H54 (cell line): Measurements from ENCODE around the gene WDR83.
"Not testable (repeated sequence)": the region's sequence is repeated elsewhere in the genome, so short reads cannot be mapped to it uniquely, and the experiment has no call there.

ENCODE experiments used
- DNase-seq: peaks from one replicate; pipeline ENCODE4 v3.0.0; 2011; ENCODE audit warnings: low spot score, mixed read lengths; ENCODE audit not compliant: insufficient read length
- FAIRE-seq: peaks from 3 replicates; lab custom pipeline; 2011; peaks lifted over from hg19 to GRCh38; lab: Jason Lieb, UNC
- POLR2A ChIP-seq: IDR thresholded peaks from 2 replicates; pipeline ENCODE4 v1.6.1; 2011; ENCODE audit warnings: low read depth, mild to moderate bottlenecking, low read length

The WDR83 gene

DNA sequence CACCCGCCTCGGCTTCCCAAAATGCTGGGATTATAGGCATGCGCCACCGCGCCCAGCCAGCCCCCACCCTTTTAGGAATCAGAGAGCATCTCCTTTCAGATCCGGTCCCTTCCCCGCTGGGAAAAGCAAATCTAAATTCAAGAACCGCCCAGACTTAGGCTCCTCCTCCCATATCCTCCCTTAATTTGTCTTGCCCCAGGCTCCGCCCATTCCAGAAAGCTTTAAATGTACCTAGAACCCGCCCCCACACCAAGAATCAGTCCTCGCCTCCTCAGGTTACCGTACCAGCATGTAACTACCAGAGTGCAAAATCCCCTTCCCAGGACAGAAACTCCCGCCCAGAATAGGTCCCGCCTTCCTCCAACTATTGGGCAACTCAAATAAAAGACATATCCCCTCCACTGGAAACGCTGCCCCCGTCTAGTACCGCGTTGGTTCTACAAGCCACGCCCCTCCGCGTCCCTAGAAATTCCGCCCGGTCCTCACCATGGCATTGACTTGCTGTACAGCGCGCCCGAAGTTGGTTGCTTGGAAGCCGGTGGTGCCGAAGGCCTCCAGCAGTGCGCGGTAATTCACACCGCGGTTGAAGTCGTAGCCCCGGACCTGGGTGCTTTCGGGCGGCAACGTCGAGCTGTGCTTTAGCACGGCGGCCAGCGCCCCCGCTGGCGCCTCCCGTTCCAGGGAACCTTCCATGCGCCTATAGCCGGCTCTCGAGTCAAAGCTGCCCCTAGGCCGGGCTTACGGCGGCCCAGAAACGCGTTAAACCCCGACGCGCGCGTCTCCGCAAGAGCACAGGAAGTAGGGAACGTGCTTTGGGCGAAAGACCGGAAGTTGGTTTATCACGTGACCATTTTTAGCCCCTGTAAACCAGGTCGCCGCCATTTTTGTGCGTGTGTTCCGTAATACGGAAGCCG is 14.7 kb downstream of the WDR83 start, which contains the start of gene DHPS:
TSS of gene DHPS (minus strand) at position 807 of the 914 bp plus-strand sequence. CDS start at position 693, 114 bp downstream.
- DNase-seq (peak; percentile 84), FAIRE-seq (peak; percentile 30)
- peak; percentile 71 for TF ChIP-seq POLR2A

DNA sequence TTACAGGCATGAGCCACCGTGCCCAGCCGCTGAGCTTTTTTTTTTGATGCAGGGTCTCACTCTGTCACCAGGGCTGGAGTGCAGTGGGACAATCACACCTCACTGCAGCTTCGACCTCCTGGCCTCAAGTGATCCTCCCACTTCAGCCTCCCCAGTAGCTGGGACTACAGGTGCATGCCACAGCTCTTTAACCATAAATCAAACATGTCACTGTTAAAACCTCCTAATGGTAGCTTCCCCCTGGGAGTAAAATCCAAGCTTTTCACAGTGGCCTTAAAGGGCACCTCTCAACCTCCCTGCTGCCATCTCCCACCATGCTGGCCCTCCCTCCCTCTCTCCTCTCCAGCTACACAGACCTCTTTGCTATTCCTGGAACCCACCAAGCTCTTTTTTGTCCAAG is 19.2 kb downstream of the WDR83 start:
- no peak for FAIRE-seq
- no peak for TF ChIP-seq POLR2A
- no peak for DNase-seq

DNA sequence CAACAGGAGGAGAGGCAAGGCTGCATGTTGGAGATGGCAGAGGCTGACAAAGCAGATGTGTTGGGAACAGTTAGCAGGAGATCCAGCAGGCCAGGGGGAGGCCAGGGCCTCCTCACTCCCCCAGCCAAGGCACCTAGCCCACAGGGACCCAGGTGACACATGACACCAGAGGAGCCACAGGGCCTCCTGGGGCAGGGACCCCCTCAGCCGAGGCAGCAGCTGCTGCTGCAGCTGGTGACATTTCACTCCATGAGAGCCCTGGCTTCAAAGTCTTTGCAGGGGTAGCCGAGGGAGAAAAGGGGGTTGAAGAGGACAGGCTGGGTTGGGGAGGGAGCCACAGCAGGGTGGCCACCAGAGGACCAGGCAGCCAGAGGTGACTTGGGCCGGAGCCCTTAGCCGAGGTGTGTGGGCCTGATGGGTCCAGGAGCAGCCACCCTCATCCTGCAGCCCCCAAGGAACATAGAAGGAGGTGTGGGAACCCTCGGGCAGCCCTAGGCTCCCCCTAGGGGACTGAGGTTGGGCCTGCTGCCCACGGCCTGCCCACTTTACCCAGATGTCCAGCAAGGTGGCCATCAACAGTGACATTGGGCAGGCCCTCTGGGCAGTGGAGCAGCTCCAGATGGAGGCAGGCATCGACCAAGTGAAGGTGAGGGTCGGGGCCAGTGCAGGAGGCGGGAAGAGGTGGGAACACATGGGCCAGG is 21.0 kb downstream of the WDR83 start, which contains the start of gene GNG14:
TSS of gene GNG14 (plus strand) at position 503 of the 701 bp plus-strand sequence. CDS start at position 554, 51 bp downstream.
- TF ChIP-seq POLR2A = no peak
- DNase-seq = no peak
- FAIRE-seq = no peak

DNA sequence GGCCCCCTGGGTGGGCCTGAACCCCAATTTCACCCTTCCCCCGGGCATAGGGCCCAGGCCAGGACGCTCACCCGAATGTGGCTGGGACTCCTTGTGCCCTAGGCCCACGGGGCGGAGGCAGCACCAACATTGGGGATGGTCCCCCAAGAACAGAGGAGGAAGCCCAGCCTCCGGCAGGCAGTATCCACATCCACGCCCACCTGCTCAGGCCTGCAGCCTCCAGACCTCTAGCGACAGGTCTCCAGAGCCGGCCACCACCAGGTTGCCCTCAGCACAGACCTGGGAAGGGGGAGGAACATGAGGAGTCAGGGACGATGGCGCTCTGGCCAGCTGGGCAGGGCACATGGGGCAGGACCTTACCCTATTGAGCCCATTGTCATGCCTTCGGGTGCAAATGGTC is 22.4 kb downstream of the WDR83 start:
- no peak for TF ChIP-seq POLR2A

DNA sequence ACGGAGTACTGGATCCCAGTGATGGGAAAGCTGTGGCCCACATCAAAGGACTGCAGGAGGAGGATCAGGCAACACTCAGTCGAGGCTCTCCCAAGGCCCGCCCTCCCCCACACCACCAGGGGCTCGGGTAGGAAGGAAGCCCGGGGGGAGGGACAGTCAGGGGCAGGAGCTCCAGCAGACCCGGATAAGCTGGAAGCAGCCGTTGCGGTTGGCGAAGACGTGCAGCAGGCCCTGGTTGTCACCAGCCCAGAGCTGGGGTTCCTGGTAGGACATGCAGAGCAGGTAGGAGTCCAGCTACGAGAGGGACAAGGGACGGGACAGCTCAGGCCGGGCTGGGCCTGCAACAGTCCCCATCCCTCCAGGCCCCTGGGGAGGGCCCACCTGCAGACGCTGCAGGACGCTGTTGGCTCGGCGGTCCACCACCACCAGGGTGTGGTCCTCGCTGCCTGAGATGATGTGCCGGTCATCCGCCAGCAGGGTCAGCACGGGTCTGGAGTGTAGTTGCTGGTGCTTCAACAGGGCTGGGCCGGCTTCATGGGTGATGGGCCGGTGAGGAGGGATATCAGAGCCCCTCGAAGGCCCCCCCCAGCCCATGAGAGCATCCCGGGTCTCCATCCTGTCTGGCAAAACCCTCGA is 23.1 kb downstream of the WDR83 start:
- no peak for TF ChIP-seq POLR2A
- DNase-seq = no peak
- FAIRE-seq = no peak

More for the DNA sequence above, 22.4 kb downstream of the WDR83 start:
- FAIRE-seq (no peak), DNase-seq (no peak)

DNA sequence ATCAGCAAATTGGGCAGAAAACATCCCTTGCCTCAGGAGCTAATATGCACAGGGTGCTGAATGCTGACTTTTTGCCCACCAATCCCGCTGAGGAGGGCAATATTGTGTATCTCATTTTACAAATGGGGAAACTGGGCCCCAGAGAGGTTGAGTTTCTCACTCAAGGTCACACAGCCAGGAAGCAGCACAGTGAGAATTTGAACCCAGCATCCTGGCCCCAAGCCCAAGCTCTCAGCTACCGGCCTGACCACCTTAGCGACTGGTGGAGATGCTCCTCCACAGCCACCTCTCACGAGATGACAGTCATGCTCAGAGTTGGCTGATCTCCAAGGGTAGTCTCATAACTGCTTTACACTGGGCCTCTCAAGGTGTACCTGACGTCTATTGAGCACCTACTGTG is 26.4 kb downstream of the WDR83 start:
- DNase-seq = no peak
- no peak for FAIRE-seq
- TF ChIP-seq POLR2A = no peak

DNA sequence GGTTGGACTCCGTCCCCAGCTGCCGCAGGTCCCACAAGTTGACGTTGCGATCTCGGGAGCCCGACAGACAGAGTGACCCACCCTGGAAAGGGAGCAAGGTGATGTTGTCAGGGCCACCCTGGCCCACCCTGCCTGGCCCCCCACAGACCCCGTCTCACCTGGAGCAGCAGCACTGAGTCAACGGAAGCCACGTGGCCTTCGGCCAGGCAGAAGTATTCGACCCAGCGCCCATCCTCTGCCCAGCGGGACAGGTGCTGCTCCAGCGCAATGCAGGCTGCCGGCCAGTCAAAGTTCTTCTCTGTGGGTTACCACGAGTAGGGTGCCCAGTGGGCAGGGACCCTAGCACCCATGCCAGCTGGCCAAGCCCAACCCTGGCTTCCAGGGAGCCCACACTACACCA is 28.0 kb downstream of the WDR83 start:
- no peak for FAIRE-seq
- no peak for TF ChIP-seq POLR2A
- no peak for DNase-seq

DNA sequence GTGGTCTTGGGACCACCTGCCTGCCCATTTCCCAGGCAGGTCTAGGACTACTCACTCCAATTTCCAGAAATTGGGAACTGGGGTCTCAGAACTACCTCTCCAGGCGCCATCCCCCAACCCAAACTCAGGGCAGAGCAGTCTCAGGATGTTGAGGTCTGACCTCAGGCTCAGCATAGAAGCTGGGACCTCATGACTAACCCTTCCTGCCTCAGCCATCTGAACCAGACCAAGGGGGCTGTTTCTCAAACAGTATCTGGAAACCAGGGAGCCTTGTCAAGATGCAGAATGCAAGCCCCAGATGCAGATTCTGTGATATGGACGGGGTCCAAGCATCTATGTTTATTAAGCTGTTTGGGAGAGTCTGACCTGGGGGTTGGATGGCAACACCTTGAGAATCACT is 28.5 kb downstream of the WDR83 start:
- TF ChIP-seq POLR2A = no peak
- no peak for FAIRE-seq
- DNase-seq = no peak

DNA sequence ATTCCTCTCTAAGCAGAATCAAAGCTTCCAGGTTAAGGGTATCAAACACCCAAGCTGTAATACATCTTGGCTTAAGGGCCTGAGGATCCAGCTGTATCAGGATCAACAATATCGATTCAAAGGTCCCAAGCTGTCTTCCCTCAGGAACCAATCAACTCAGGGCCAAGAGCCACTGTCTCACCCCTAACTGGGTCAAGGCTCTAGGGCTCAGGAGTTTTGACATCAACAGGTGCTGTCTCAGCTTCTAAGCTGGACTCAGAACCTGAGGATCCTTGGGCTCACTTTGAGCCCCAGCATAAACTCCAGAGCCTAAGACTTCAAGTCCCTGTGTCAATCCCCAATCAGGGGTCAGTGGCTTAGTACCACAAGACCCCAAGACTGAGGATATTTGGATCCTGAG is 28.9 kb downstream of the WDR83 start:
- no peak for FAIRE-seq
- TF ChIP-seq POLR2A = no peak
- DNase-seq = no peak

DNA sequence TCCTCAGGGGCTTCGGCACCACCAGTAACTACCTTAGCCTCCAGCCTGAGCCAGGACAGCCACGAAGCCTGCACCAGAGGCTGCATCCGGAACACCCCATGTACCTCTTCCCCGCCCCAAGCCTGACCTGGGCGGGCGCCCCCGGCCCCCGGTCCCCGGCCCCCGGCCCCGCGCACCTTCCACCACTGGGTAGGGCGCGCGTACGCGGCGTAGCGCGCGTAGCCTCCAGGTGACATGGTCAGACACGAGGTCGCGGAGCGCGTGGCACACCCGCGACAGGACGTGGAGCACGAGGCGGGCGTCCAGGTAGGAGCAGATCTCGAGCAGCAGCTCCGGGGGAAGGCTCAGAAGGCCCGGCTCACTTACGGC is 29.4 kb downstream of the WDR83 start:
- no peak for DNase-seq
- TF ChIP-seq POLR2A = no peak
- FAIRE-seq = no peak

DNA sequence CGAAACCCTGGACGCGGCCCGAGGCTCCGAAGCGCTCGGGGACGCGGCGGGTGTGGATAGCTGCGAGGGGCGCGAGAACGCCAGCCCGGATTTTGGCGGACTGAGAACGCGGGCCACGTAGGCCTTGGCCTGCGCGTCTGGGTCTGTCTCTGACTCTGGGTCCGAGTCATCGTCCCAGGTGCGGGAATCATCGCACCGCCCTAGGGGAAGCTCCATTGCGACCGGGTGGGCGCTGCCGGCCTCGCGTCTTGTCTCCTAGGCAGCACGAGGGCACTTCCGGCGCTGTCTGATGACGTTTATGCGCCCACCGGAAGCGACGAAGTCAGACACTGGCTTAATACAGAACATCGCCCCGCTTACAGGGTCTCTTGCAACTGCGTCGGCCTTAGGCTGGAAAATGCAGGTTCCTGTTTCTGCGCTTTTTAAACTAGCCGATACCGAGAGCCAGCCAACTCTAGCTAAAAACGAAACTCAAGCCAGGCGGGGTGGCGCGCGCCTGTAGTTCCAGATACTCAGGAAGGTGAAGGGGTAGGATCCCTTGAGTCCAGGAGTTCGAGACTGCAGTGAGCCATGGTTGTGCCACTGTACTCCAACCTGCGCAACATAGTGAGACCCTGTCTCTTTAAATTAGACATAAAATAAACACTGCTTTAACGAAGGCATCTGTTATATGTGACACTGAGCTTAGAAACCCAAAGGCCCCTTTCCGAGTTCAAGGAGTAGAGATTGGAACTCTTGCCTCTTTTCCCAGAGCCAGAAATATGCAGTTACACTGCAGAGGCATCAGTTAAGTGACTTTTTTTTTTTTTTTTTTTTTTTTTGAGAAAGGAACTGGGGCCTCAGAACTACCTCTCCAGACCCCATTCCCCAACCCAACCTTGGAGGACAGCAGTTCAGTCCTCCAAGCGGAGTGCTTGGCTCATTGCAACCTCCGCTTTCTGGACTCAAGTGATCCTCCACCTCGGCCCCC is 30.0 kb downstream of the WDR83 start, which contains the start of gene FBXW9:
TSS of gene FBXW9 (minus strand) at position 266 of the 970 bp plus-strand sequence. CDS start at position 216, 50 bp downstream.
- TF ChIP-seq POLR2A = peak; percentile 44; the same call in 1 of the 2 replicates
- DNase-seq = peak; percentile 93
- FAIRE-seq = peak; percentile 23

DNA sequence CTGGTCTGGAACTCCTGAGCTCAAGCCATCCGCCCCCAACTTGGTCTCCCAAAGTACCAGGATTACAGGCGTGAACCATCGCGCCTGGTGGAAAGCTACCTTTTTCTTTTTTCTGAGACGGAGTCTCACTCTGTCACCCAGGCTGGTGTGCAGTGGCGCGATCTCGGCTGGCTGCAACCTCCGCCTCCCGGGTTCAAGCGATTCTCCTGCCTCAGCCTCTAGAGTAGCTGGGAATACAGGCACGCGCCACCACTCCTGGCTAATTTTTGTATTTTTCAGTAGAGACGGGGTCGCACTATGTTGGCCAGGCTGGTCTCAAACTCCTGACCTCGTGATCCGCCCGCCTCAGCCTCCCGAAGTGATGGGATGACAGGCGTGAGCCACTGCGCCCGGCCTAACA is 30.8 kb downstream of the WDR83 start:
- not testable (repeated sequence) for FAIRE-seq, DNase-seq

DNA sequence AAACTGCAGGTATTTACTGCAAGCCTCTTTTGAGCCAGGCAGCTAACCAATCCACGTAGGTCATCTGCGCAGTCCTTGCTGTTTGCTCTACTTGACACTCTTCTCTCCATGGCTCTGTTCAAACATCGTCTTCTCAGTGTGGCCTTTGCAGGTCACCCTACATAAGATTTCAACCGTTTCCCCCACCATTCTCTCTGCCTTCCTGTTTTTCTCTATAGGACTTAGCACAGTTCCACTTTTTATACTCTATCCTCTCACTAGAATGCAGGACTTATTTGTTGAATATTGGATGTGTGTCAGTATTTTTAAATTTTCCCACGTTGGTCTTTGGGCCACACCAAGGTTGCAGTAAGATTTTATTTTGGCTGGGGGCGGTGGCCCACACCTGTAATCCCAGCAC is 31.5 kb downstream of the WDR83 start:
- FAIRE-seq (no peak), DNase-seq (no peak)
- no peak for TF ChIP-seq POLR2A
